Smooth muscle cell (in vitro differentiated cells): ENCODE data around the gene PHEX. TPM values are rescaled to one million over a fixed set of nuclear protein-coding genes. Genes with fewer than 3 reads are reported as not detected.

Experiments used
- DNase-seq: peaks from one replicate; lab custom pipeline; 2025; ENCODE audit not compliant: unreplicated experiment; lab: John Stamatoyannopoulos, UW
- H2AFZ ChIP-seq: fragments of 200-600 bp; sonication (generic); 2 replicates; pipeline ENCODE4 v1.6.0; 2016; ENCODE audit warnings: antibody characterized with exemption, low read depth, mild to moderate bottlenecking
- H3F3A ChIP-seq: fragments of 200-600 bp; sonication (generic); 2 replicates; pipeline ENCODE4 v1.6.0; 2017; ENCODE audit warnings: antibody characterized with exemption, low read depth
- H3K27ac ChIP-seq: fragments of 200-600 bp; sonication (generic); 2 replicates; pipeline ENCODE4 v1.5.1; 2016; ENCODE audit warnings: low read depth, mild to moderate bottlenecking
- H3K27me3 ChIP-seq: fragments of 200-600 bp; sonication (generic); 2 replicates; pipeline ENCODE4 v1.6.1; 2016; ENCODE audit warnings: low read depth, mild to moderate bottlenecking
- H3K36me3 ChIP-seq: fragments of 200-600 bp; sonication (generic); 2 replicates; pipeline ENCODE4 v1.5.1; 2016; ENCODE audit warnings: low read depth
- H3K4me1 ChIP-seq: fragments of 200-600 bp; sonication (generic); 2 replicates; pipeline ENCODE4 v1.5.1; 2016; ENCODE audit warnings: low read depth
- H3K4me2 ChIP-seq: fragments of 200-600 bp; sonication (generic); 2 replicates; pipeline ENCODE4 v1.6.0; 2016; ENCODE audit warnings: mild to moderate bottlenecking
- H3K4me3 ChIP-seq: fragments of 200-600 bp; sonication (generic); 2 replicates; pipeline ENCODE4 v1.5.1; 2016; ENCODE audit warnings: mild to moderate bottlenecking
- H3K79me2 ChIP-seq: fragments of 200-600 bp; sonication (generic); 2 replicates; pipeline ENCODE4 v1.6.0; 2016; ENCODE audit warnings: low read depth, mild to moderate bottlenecking
- H3K9ac ChIP-seq: fragments of 200-600 bp; sonication (generic); 2 replicates; pipeline ENCODE4 v1.6.0; 2016; ENCODE audit warnings: low read depth
- H3K9me3 ChIP-seq: fragments of 200-600 bp; sonication (generic); replicated peaks from 2 replicates; pipeline ENCODE4 v1.5.1; 2016; ENCODE audit warnings: low read depth
- H4K20me1 ChIP-seq: fragments of 200-600 bp; sonication (generic); 2 replicates; pipeline ENCODE4 v1.6.0; 2016; ENCODE audit warnings: low read depth
- WGBS: methylation state at CpG from one replicate; pipeline ENCODE4 v1.1.7; 2016; ENCODE audit warnings: low lambda C conversion rate; 5-methylcytosine and 5-hydroxymethylcytosine counted together
- polyA plus RNA-seq: library from polyadenylated mRNA; unstranded; fragments of >200 nt; fragmentation: Nextera tagmentation; extraction: Ambion mirVana; gene quantifications from 2 replicates; pipeline ENCODE4 v1.2.1, GENCODE V29; 2016
- total RNA-seq: library from RNA; depleted of rRNA; stranded (reverse); fragments of >200 nt; gene quantifications from 2 replicates; pipeline ENCODE4 v1.2.3, GENCODE V29; 2014
- TF ChIP-seq, protein P1 (sequence below): fragments of 200-600 bp; sonication (generic); IDR thresholded peaks from 2 replicates; pipeline ENCODE4 v1.5.1; 2017; ENCODE audit warnings: borderline replicate concordance, mild to moderate bottlenecking, antibody characterized with exemption; ENCODE audit not compliant: insufficient read depth, poor library complexity, severe bottlenecking

PHEX gene
- total and polyA plus RNA-seq, 2 experiments from 2014 or later: not detected

DNA sequence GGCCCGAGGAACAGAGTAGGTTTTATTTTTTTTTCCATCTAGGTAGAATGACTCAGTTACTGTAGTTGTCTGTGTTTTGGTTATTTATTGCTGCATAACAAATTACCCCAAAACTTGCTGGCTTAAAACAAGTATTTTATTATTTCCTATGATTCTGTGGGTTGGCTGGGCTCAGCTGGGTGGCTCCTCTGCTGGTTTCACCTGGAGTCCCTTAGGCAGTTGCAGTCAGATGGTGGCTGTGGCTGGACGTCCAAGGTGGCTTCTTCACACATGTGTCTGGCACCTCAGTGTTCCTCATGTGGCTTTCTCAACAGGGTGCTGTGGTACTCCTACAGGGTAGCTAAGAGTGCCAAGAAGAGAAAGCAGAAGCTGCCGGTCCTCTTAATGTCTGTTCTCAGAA is 115.8 kb downstream of the PHEX start:
- H4K20me1 ChIP-seq: no peaks in the 10 kb centered on the region
- TF ChIP-seq, protein P1, sequence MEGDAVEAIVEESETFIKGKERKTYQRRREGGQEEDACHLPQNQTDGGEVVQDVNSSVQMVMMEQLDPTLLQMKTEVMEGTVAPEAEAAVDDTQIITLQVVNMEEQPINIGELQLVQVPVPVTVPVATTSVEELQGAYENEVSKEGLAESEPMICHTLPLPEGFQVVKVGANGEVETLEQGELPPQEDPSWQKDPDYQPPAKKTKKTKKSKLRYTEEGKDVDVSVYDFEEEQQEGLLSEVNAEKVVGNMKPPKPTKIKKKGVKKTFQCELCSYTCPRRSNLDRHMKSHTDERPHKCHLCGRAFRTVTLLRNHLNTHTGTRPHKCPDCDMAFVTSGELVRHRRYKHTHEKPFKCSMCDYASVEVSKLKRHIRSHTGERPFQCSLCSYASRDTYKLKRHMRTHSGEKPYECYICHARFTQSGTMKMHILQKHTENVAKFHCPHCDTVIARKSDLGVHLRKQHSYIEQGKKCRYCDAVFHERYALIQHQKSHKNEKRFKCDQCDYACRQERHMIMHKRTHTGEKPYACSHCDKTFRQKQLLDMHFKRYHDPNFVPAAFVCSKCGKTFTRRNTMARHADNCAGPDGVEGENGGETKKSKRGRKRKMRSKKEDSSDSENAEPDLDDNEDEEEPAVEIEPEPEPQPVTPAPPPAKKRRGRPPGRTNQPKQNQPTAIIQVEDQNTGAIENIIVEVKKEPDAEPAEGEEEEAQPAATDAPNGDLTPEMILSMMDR: no peak
- WGBS: 79% methylated on average over 3 of the region's 3 CpGs

DNA sequence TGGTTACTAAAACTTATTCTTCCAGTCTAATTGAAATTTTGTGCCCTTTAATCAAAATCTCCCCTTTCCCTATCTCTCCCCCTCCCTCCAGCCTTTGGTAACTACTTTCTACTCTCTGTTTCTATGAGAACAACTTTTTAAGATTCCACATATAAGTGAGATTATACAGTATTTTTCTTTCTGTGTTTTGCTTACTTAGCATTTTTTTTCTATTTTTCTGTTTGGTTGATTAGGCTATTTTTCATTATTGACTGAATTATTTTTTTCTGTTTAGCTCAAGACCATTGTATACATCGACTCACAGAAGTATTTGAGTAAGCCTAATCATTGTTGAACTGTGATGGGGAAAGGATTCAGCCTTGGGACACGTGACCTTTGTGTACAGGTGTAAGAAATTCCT is 116.4 kb downstream of the PHEX start:
- Histone ChIP-seq H2AFZ (no peak overlapping the region), H3K4me1 (no peaks in the 10 kb centered on the region), H4K20me1 (no peaks in the 10 kb centered on the region), H3K36me3 (no peaks in the 10 kb centered on the region), H3K79me2 (no peaks in the 10 kb centered on the region), H3K4me2 (no peak overlapping the region), H3K27me3 (no peaks in the 10 kb centered on the region), H3K4me3 (no peak overlapping the region), H3K9ac (no peak overlapping the region), H3K27ac (no peak overlapping the region), H3F3A (no peaks in the 10 kb centered on the region), H3K9me3 (peaks cover 3% of the 10 kb centered on the region)
- TF ChIP-seq, protein P1: no peak
- 53% methylated on average over 2 of the region's 2 CpGs for WGBS
- no peak for DNase-seq

More for the DNA sequence above, 115.8 kb downstream of the PHEX start:
- H3K4me3 ChIP-seq: no peak overlapping the region
- no peaks in the 10 kb centered on the region for H3K4me1 ChIP-seq
- no peak overlapping the region for H2AFZ ChIP-seq
- H3K27ac ChIP-seq: no peak overlapping the region
- no peaks in the 10 kb centered on the region for H3K79me2 ChIP-seq
- peaks cover 3% of the 10 kb centered on the region for H3K9me3 ChIP-seq
- H3K27me3 ChIP-seq: no peaks in the 10 kb centered on the region
- no peaks in the 10 kb centered on the region for H3F3A ChIP-seq
- no peak overlapping the region for H3K4me2 ChIP-seq
- H3K9ac ChIP-seq: no peak overlapping the region
- H3K36me3 ChIP-seq: no peaks in the 10 kb centered on the region
- no peak for DNase-seq

DNA sequence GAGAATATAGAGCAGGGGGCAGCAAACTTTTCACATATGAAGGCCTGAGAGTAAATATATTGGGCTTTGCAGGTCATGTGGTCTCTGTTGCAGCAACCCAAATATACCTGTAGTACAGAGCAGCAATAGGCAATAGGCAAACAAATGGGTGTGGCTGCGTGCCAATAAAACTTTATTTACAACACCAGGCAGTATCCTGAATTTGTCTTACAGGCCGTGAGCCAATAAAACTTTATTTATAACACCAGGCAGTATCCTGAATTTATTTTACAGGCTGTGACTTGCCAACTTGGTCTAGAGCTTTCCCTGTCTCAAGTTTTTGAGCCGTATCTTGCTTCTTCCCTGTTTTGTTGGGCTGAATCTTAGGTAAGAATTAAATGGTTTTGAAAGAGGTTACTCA is 118.2 kb downstream of the PHEX start:
- DNase-seq: no peak
- no peaks in the 10 kb centered on the region for H3F3A ChIP-seq
- H3K9ac ChIP-seq: no peak overlapping the region
- no peak overlapping the region for H3K4me2 ChIP-seq
- peaks cover 3% of the 10 kb centered on the region for H3K9me3 ChIP-seq
- TF ChIP-seq, protein P1: no peak
- 75% methylated on average over 3 of the region's 3 CpGs for WGBS
- H3K27me3 ChIP-seq: no peaks in the 10 kb centered on the region
- H3K4me1 ChIP-seq: no peaks in the 10 kb centered on the region
- H3K79me2 ChIP-seq: no peaks in the 10 kb centered on the region
- H3K27ac ChIP-seq: no peak overlapping the region
- H4K20me1 ChIP-seq: no peaks in the 10 kb centered on the region
- H2AFZ ChIP-seq: no peak overlapping the region
- no peak overlapping the region for H3K4me3 ChIP-seq
- no peaks in the 10 kb centered on the region for H3K36me3 ChIP-seq

DNA sequence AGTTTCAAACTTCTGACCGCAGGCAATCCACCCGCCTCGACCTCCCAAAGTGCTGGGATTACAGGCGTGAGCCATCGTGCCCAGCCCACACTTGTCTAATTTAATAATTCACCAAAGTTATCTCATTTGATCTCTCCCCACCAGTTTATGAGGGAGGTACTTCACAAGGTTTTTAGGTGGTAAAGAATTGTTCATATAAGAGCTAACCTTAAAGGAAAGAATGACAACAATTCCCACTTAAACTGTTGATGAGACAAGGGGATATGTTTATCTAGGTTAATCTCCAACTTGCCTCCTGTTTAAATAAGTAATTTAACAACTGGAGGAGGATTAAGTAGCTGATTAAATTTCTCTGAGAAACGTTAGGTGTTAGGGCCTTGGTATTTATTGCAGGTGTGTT is 123.0 kb downstream of the PHEX start:
- Histone ChIP-seq H3K27me3 (no peaks in the 10 kb centered on the region), H3K4me3 (no peak overlapping the region), H3K4me1 (no peaks in the 10 kb centered on the region), H3K4me2 (no peak overlapping the region), H3K9ac (no peak overlapping the region), H3K9me3 (no peaks in the 10 kb centered on the region), H3F3A (no peaks in the 10 kb centered on the region), H3K79me2 (no peaks in the 10 kb centered on the region), H3K27ac (no peak overlapping the region), H3K36me3 (no peaks in the 10 kb centered on the region), H4K20me1 (no peaks in the 10 kb centered on the region), H2AFZ (no peak overlapping the region)
- WGBS: 83% methylated on average over 6 of the region's 6 CpGs
- DNase-seq: no peak
- TF ChIP-seq, protein P1: no peak
